Measurements from ENCODE around the gene UBASH3A.
"Not testable (repeated sequence)": the region's sequence is repeated elsewhere in the genome, so short reads cannot be mapped to it uniquely, and the experiment has no call there.

Gene UBASH3A

DNA sequence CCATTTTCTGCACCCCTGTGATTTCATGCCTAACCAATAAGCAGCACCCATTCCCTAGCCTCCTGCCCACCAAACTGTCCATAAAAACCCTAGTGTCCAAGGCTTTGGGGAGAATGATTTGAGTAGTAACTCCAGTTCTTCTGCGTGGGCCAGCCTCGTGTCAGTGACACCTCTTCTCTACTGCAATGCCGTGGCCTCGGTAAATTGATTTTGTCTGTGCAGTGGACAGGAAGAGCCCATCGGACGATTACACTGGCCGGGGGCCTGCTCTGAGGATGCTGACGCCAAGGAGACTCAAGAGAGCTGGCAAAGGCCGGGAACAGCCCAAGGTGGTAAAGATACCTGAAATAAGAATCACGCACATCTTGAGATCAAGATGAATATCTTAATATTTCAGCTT is 63.0 kb downstream of the UBASH3A start:
- TF ChIP-seq, protein P1, sequence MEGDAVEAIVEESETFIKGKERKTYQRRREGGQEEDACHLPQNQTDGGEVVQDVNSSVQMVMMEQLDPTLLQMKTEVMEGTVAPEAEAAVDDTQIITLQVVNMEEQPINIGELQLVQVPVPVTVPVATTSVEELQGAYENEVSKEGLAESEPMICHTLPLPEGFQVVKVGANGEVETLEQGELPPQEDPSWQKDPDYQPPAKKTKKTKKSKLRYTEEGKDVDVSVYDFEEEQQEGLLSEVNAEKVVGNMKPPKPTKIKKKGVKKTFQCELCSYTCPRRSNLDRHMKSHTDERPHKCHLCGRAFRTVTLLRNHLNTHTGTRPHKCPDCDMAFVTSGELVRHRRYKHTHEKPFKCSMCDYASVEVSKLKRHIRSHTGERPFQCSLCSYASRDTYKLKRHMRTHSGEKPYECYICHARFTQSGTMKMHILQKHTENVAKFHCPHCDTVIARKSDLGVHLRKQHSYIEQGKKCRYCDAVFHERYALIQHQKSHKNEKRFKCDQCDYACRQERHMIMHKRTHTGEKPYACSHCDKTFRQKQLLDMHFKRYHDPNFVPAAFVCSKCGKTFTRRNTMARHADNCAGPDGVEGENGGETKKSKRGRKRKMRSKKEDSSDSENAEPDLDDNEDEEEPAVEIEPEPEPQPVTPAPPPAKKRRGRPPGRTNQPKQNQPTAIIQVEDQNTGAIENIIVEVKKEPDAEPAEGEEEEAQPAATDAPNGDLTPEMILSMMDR (IDR thresholded peaks at IDR 0.05; ENCODE audit: control extremely low read depth, extremely low read depth, low read depth, missing control alignments): no peak
- ChIA-PET POLR2A (no interaction called here), CTCF (interaction anchor here (0.7 to 3.8 kb wide), 15 partner anchors 8 to 321 kb away, joined by 3 to 45 read pairs (median 4); partner anchors contain the start of gene SLC37A1)
- DNase-seq (ENCODE audit: extremely low spot score): no peak

DNA sequence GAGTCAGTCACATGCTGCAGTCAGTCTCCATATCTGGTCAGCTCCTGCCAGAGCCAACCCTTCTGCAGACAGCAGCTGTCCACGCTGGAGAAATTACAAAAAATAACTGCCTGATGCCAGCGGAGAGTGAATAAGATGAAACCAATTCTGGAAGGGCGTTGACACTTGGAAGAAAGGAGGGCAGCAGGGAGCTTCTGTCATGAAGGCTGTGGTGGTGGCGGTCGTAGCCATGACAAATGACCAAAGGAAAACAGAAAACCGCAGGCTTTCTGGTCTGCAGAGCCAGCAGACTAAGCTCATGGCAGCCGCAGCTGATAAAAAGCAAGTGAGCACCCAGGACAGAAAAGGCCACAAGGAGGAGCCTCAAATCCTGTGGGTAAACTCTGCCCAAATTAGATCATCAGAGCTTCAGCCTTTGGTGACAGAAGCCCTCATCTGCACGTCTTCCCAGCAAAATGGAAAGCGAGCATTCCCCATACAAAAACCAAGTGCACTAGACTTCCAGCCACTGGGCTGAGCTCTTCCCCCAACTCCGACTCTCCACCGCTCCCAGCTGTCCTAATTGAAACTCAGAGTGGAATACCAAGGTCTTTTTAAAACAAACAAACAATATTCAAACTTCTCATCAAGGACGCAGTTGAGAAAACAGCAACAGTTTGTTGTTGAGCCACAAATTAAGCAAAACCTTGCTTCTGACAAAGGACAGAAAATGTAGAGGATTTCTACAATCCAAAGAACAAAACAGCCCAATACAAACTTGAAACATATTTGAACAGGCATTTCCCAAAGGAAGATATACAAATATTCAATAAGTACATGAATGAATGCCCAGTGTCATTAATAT is 63.7 kb downstream of the UBASH3A start:
- POLR2A ChIA-PET: no interaction called here
- TF ChIP-seq, protein P1 (IDR thresholded peaks at IDR 0.05; ENCODE audit: control extremely low read depth, extremely low read depth, low read depth, missing control alignments): peak; percentile 41

DNA sequence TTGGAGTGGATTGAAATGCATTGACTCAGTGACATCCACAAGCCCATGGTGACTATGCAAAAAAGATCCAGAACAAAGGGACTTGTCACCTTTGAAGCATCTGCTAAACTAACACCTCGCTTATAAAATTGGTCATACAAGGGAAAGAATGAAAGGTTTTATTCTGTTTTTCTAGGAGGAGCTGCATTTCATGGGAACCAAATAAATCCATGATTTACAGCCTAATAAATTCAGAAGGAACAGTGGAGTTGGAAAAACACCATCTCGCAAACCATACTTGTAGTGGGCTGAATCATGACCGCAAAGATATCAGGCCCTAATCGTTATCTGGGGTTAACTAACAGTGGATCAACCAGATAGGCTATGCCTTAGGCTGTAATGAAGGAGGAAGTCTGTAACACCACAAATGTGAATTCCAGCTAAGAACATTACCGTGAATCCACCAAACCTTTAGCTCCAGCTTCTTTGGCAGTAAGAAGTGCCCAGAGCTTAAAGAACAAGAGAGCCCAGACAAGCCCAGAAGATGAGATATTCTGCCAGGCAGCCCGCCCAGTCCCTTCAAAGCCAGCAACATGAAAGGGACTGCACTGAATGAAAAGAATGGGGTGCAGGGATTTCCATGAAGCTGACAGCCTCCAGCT is 64.9 kb downstream of the UBASH3A start:
- no peak for DNase-seq (ENCODE audit: extremely low spot score)
- ChIA-PET CTCF (interaction anchor here (0.7 to 3.8 kb wide), 8 partner anchors 10 to 68 kb away, joined by 3 to 45 read pairs (median 4); no protein-coding TSS in a partner anchor), POLR2A (no interaction called here)
- TF ChIP-seq, protein P1 (IDR thresholded peaks at IDR 0.05; ENCODE audit: control extremely low read depth, extremely low read depth, low read depth, missing control alignments): no peak

More for the DNA sequence above, 63.7 kb downstream of the UBASH3A start:
- DNase-seq (ENCODE audit: extremely low spot score): peak; percentile 56
- CTCF ChIA-PET: interaction anchor here (0.7 to 3.8 kb wide), 17 partner anchors 9 to 322 kb away, joined by 3 to 45 read pairs (median 4); partner anchors contain the start of gene SLC37A1

DNA sequence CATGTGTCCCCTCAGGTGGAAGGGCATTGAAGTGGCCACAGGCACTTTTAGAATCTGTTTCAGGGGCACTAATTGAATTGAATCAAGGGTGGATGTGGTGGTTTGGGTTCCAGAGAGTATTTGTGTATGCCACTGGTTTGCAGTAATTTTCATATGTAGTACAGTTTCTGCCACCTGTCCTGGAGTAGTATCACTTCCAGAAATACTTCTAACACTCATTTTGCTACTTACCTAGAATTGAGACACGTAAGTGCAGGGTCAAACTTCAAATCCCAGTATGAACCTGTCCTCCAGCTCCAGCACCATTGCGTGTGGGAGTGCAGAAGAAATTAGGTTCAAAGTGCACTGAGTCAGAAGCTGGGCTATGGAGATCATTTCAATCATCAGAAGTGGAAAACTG is 65.6 kb downstream of the UBASH3A start:
- CTCF ChIA-PET: interaction anchor here (1.1 to 3.8 kb wide), 4 partner anchors 9 to 68 kb away, joined by 3 to 45 read pairs (median 6); no protein-coding TSS in a partner anchor
- POLR2A ChIA-PET: no interaction called here

DNA sequence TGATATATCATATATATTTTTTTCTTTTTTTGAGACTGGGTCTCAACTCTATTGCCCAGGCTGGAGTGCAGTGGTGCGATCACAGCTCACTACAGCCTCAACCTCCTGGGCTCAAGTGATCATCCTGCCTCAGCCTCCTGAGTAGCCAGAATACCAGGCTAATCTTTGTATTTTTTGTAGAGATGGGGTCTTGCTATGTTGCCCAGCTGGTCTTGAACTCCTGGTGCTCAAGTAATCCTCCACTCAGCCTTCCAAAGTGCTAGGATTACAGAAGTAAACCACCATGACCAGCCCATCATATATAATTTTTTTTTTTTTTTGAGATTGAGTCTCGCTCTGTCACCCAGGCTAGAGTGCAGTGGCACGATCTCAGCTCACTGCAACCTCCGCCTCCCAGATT is 66.0 kb downstream of the UBASH3A start:
- POLR2A ChIA-PET; DNase-seq (ENCODE audit: extremely low spot score): not testable (repeated sequence)
- CTCF ChIA-PET: interaction anchor here (1.4 to 3.8 kb wide), 3 partner anchors 9 to 67 kb away, joined by 4 to 45 read pairs (median 8); no protein-coding TSS in a partner anchor

More for the DNA sequence above, 65.6 kb downstream of the UBASH3A start:
- no peak for DNase-seq (ENCODE audit: extremely low spot score)
- TF ChIP-seq, protein P1 (IDR thresholded peaks at IDR 0.05; ENCODE audit: control extremely low read depth, extremely low read depth, low read depth, missing control alignments): no peak

DNA sequence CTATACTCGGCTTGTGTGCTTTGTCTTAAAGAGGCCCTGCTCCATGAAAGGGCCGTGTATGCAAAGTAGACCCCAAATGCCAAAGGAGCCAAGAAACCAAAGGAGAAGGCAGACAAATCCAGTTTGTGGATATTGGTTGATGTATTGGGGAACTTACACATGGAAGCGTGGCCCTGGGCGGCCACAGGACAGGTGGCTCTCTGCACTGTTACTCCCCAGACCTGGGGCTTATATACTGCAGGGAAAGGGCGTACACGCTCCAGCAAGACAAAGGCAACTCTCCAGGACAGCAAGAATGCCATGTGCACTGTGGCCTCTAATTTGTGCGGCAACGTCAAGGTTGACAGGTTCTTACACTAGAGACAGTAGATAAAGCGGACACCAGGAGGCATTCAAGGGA is 67.5 kb downstream of the UBASH3A start:
- TF ChIP-seq, protein P1 (IDR thresholded peaks at IDR 0.05; ENCODE audit: control extremely low read depth, extremely low read depth, low read depth, missing control alignments): no peak
- POLR2A ChIA-PET: no interaction called here
- no peak for DNase-seq (ENCODE audit: extremely low spot score)
- CTCF ChIA-PET: no interaction called here
